Muscle layer of colon (tissue), 2 donors: ENCODE results near the gene STIM1.

ENCODE experiments used
- H3K27ac ChIP-seq: one replicate; pipeline ENCODE4 v1.7.0; 2013; ENCODE audit warnings: low read depth, mild to moderate bottlenecking, low read length, moderate library complexity
- H3K27me3 ChIP-seq, 2 donors: one replicate each; pipeline ENCODE4 v1.7.0; 2013; ENCODE audit warnings: low read length in 2 of 2, mild to moderate bottlenecking in 2 of 2; ENCODE audit not compliant: insufficient read depth in 2 of 2, control insufficient read depth in 1 of 2
- H3K36me3 ChIP-seq: one replicate; pipeline ENCODE4 v1.7.0; 2013; ENCODE audit warnings: mild to moderate bottlenecking, low read length; ENCODE audit not compliant: insufficient read depth
- H3K4me1 ChIP-seq: one replicate; pipeline ENCODE4 v1.7.0; 2013; ENCODE audit warnings: mild to moderate bottlenecking, low read length; ENCODE audit not compliant: insufficient read depth
- H3K4me3 ChIP-seq, 2 donors: one replicate each; pipeline ENCODE4 v1.7.0; 2013; ENCODE audit warnings: low read length in 2 of 2, low read depth in 1 of 2, mild to moderate bottlenecking in 1 of 2, moderate library complexity in 1 of 2
- H3K9ac ChIP-seq: one replicate; pipeline ENCODE4 v1.7.0; 2013; ENCODE audit warnings: low read length
- H3K9me3 ChIP-seq: one replicate; pipeline ENCODE4 v1.7.0; 2013; ENCODE audit warnings: mild to moderate bottlenecking, low read length
- donor health status: abdominal sarcoma.
- donor health status: Adenocarcinoma of cecum.

The STIM1 gene

GRCh38 chr11:3877364-3878257, 22.1 kb downstream of the STIM1 start:
- Histone ChIP-seq H3K4me1 (peaks cover 40% of the 10 kb centered on the region), H3K9me3 (no peaks in the 10 kb centered on the region), H3K9ac (no peak overlapping the region), H3K36me3 (no peaks in the 10 kb centered on the region), H3K27me3 (no peaks in the 10 kb centered on the region), H3K4me3 (no peak overlapping the region), H3K27ac (peak overlapping the region; percentile 24)

- no peak overlapping the region for H3K27ac ChIP-seq
- H3K27me3 ChIP-seq: no peaks in the 10 kb centered on the region
- peaks cover 40% of the 10 kb centered on the region for H3K4me1 ChIP-seq
- no peaks in the 10 kb centered on the region for H3K9me3 ChIP-seq
- no peaks in the 10 kb centered on the region for H3K36me3 ChIP-seq
- H3K4me3 ChIP-seq: no peak overlapping the region
- no peak overlapping the region for H3K9ac ChIP-seq
Observed at GRCh38 chr11:3878258-3878584, 22.8 kb downstream of the STIM1 start.

GRCh38 chr11:3879216-3879966, 23.9 kb downstream of the STIM1 start:
- H3K36me3 ChIP-seq: no peaks in the 10 kb centered on the region
- no peak overlapping the region for H3K9ac ChIP-seq
- H3K27ac ChIP-seq: no peak overlapping the region
- H3K4me3 ChIP-seq: no peak overlapping the region
- no peaks in the 10 kb centered on the region for H3K9me3 ChIP-seq
- peaks cover 40% of the 10 kb centered on the region for H3K4me1 ChIP-seq
- H3K27me3 ChIP-seq: no peaks in the 10 kb centered on the region

GRCh38 chr11:3879967-3880542, 24.6 kb downstream of the STIM1 start:
- H3K9ac ChIP-seq: no peak overlapping the region
- H3K4me3 ChIP-seq: no peak overlapping the region
- peaks cover 40% of the 10 kb centered on the region for H3K4me1 ChIP-seq
- no peaks in the 10 kb centered on the region for H3K9me3 ChIP-seq
- no peak overlapping the region for H3K27ac ChIP-seq
- no peaks in the 10 kb centered on the region for H3K27me3 ChIP-seq
- no peaks in the 10 kb centered on the region for H3K36me3 ChIP-seq

- Histone ChIP-seq H3K9me3 (no peaks in the 10 kb centered on the region), H3K9ac (no peak overlapping the region), H3K4me1 (peaks cover 40% of the 10 kb centered on the region), H3K36me3 (no peaks in the 10 kb centered on the region), H3K27ac (no peak overlapping the region), H3K27me3 (no peaks in the 10 kb centered on the region), H3K4me3 (no peak overlapping the region)
Observed at GRCh38 chr11:3880724-3881123, 25.3 kb downstream of the STIM1 start.

GRCh38 chr11:3882655-3883054, 27.2 kb downstream of the STIM1 start:
- no peaks in the 10 kb centered on the region for H3K27me3 ChIP-seq
- peaks cover 24% of the 10 kb centered on the region for H3K4me1 ChIP-seq
- H3K9me3 ChIP-seq: no peaks in the 10 kb centered on the region
- no peaks in the 10 kb centered on the region for H3K36me3 ChIP-seq
- H3K27ac ChIP-seq: no peak overlapping the region
- H3K4me3 ChIP-seq: no peak overlapping the region
- H3K9ac ChIP-seq: no peak overlapping the region

- H3K4me3 ChIP-seq: no peak overlapping the region
- no peak overlapping the region for H3K9ac ChIP-seq
- H3K9me3 ChIP-seq: no peaks in the 10 kb centered on the region
- H3K4me1 ChIP-seq: no peaks in the 10 kb centered on the region
- no peaks in the 10 kb centered on the region for H3K36me3 ChIP-seq
- no peak overlapping the region for H3K27ac ChIP-seq
- H3K27me3 ChIP-seq: no peaks in the 10 kb centered on the region
Observed at GRCh38 chr11:3885855-3886254, 30.4 kb downstream of the STIM1 start.

- Histone ChIP-seq H3K9me3 (no peaks in the 10 kb centered on the region), H3K36me3 (no peaks in the 10 kb centered on the region), H3K4me3 (no peak overlapping the region), H3K9ac (no peak overlapping the region), H3K4me1 (no peaks in the 10 kb centered on the region), H3K27me3 (no peaks in the 10 kb centered on the region), H3K27ac (no peak overlapping the region)
Observed at GRCh38 chr11:3886985-3887384, 31.5 kb downstream of the STIM1 start.

GRCh38 chr11:3888876-3889275, 33.4 kb downstream of the STIM1 start:
- H3K27ac ChIP-seq: no peak overlapping the region
- H3K9me3 ChIP-seq: no peaks in the 10 kb centered on the region
- no peaks in the 10 kb centered on the region for H3K4me1 ChIP-seq
- no peak overlapping the region for H3K9ac ChIP-seq
- H3K36me3 ChIP-seq: no peaks in the 10 kb centered on the region
- no peak overlapping the region for H3K4me3 ChIP-seq
- no peaks in the 10 kb centered on the region for H3K27me3 ChIP-seq

- H3K9me3 ChIP-seq: no peaks in the 10 kb centered on the region
- peaks cover 4% of the 10 kb centered on the region for H3K4me1 ChIP-seq
- no peak overlapping the region for H3K9ac ChIP-seq
- H3K36me3 ChIP-seq: no peaks in the 10 kb centered on the region
- H3K4me3 ChIP-seq: no peak overlapping the region
- no peaks in the 10 kb centered on the region for H3K27me3 ChIP-seq
- no peak overlapping the region for H3K27ac ChIP-seq
Observed at GRCh38 chr11:3890014-3890413, 34.5 kb downstream of the STIM1 start.

- no peak overlapping the region for H3K27ac ChIP-seq
- no peaks in the 10 kb centered on the region for H3K9me3 ChIP-seq
- H3K9ac ChIP-seq: no peak overlapping the region
- H3K36me3 ChIP-seq: no peaks in the 10 kb centered on the region
- no peak overlapping the region for H3K4me3 ChIP-seq
- H3K27me3 ChIP-seq: no peaks in the 10 kb centered on the region
- peaks cover 8% of the 10 kb centered on the region for H3K4me1 ChIP-seq
Observed at GRCh38 chr11:3890806-3891205, 35.3 kb downstream of the STIM1 start.
